Measurements from ENCODE around the gene CHRNA9.
"Not testable (repeated sequence)": the region's sequence is repeated elsewhere in the genome, so short reads cannot be mapped to it uniquely, and the experiment has no call there.

The CHRNA9 gene

GRCh38 chr4:40392241-40392640 is 57.1 kb downstream of the CHRNA9 start:
- not testable (repeated sequence) for DNase-seq

GRCh38 chr4:40394236-40394635 is 59.1 kb downstream of the CHRNA9 start:
- DNase-seq = no peak

GRCh38 chr4:40395166-40395900 is 60.2 kb downstream of the CHRNA9 start:
- DNase-seq = peak; percentile 2

GRCh38 chr4:40395908-40396793 is 61.0 kb downstream of the CHRNA9 start:
- DNase-seq = peak; percentile 3

GRCh38 chr4:40399578-40399977 is 64.4 kb downstream of the CHRNA9 start:
- no peak for DNase-seq

- no peak for DNase-seq
Measured at GRCh38 chr4:40401096-40401495, 66.0 kb downstream of the CHRNA9 start.

- no peak for DNase-seq
Measured at GRCh38 chr4:40401631-40402030, 66.5 kb downstream of the CHRNA9 start.

GRCh38 chr4:40402556-40402955 is 67.4 kb downstream of the CHRNA9 start:
- no peak for DNase-seq

GRCh38 chr4:40403081-40403480 is 67.9 kb downstream of the CHRNA9 start:
- DNase-seq = no peak
